OCI-LY7 (cell line): ENCODE measurements around the gene SNX7. TPM values are rescaled to one million over a fixed set of nuclear protein-coding genes. Genes with fewer than 3 reads are reported as not detected.

Experiments used
- BruUV-seq: library from RNA; stranded (reverse); fragments of 400-500 nt; replicated peaks from 2 replicates; lab custom pipeline; 2021; lab: Mats Ljungman, UMichigan
- CTCF ChIA-PET: fragments of 300-600 bp; sonication (Branson Sonifier 250); formaldehyde crosslinking; loops from one replicate; lab custom pipeline; 2022; ENCODE audit warnings: antibody characterized with exemption; ENCODE audit not compliant: unreplicated experiment; lab: Charles Lee
- POLR2A ChIA-PET: fragments of 300-600 bp; sonication (Branson Sonifier 250); formaldehyde crosslinking; loops from one replicate; lab custom pipeline; 2022; ENCODE audit warnings: antibody characterized with exemption; lab: Charles Lee
- DNase-seq: peaks from one replicate; pipeline ENCODE4 v3.0.0-alpha.2; 2015; ENCODE audit warnings: low spot score
- H2AFZ ChIP-seq: fragments of 200-600 bp; sonication (generic), shearing (Covaris generic); 2 replicates; pipeline ENCODE4 v1.6.1; 2014; ENCODE audit warnings: mild to moderate bottlenecking, antibody characterized with exemption, low read length, moderate library complexity
- H3K27ac ChIP-seq: fragments of 200-600 bp; sonication (generic); 2 replicates; pipeline ENCODE4 v1.5.1; 2014; ENCODE audit warnings: mixed run types, low read depth, mild to moderate bottlenecking, moderate library complexity, low read length, inconsistent platforms; ENCODE audit not compliant: poor library complexity, severe bottlenecking
- H3K36me3 ChIP-seq: fragments of 200-600 bp; sonication (generic); 2 replicates; pipeline ENCODE4 v1.6.1; 2014; ENCODE audit warnings: mild to moderate bottlenecking, antibody characterized with exemption, low read length, moderate library complexity, mixed read lengths; ENCODE audit not compliant: insufficient read depth
- H3K4me1 ChIP-seq: fragments of 200-600 bp; sonication (generic); 2 replicates; pipeline ENCODE4 v1.5.1; 2014; ENCODE audit warnings: mild to moderate bottlenecking, low read length; ENCODE audit not compliant: insufficient read depth, poor library complexity, severe bottlenecking
- H3K4me2 ChIP-seq: fragments of 200-600 bp; sonication (generic); 2 replicates; pipeline ENCODE4 v1.6.1; 2014; ENCODE audit warnings: mild to moderate bottlenecking, low read length
- H3K4me3 ChIP-seq: fragments of 200-600 bp; sonication (generic); 2 replicates; pipeline ENCODE4 v1.5.1; 2014; ENCODE audit warnings: mild to moderate bottlenecking, low read depth, low read length; ENCODE audit not compliant: poor library complexity, severe bottlenecking
- H3K79me2 ChIP-seq: fragments of 200-600 bp; sonication (generic); 2 replicates; pipeline ENCODE4 v1.6.1; 2016; ENCODE audit warnings: low read depth, mild to moderate bottlenecking, low read length, moderate library complexity, mixed read lengths; ENCODE audit not compliant: insufficient read depth
- H3K9me2 ChIP-seq: fragments of 200-600 bp; sonication (generic); 2 replicates; pipeline ENCODE4 v1.6.1; 2016; ENCODE audit warnings: mild to moderate bottlenecking, low read length, mixed read lengths; ENCODE audit not compliant: insufficient read depth
- H3K9me3 ChIP-seq: fragments of 200-600 bp; sonication (generic); 2 replicates; pipeline ENCODE4 v1.6.1; 2014; ENCODE audit warnings: mild to moderate bottlenecking, mixed run types, low read length, mixed read lengths
- H4K20me1 ChIP-seq: fragments of 200-600 bp; sonication (generic); 2 replicates; pipeline ENCODE4 v1.6.1; 2014; ENCODE audit warnings: mild to moderate bottlenecking, antibody characterized with exemption, low read length, moderate library complexity, mixed read lengths; ENCODE audit not compliant: insufficient read depth
- CTCF ChIP-seq: fragments of 200-600 bp; sonication (generic); conservative IDR thresholded peaks from 2 replicates; pipeline ENCODE4 v1.5.1; 2014; ENCODE audit warnings: mild to moderate bottlenecking, antibody characterized with exemption, low read length, moderate library complexity, mixed read lengths
- EZH2phosphoT487 ChIP-seq: fragments of 200-600 bp; sonication (generic); IDR thresholded peaks from 2 replicates; pipeline ENCODE4 v1.6.1; 2018; ENCODE audit warnings: low read depth, borderline replicate concordance, mild to moderate bottlenecking, mixed run types, antibody characterized with exemption, low read length, moderate library complexity, mixed read lengths
- intact Hi-C: fragments of 100-400 bp; cut with micrococcal nuclease; formaldehyde crosslinking; loops from one replicate; pipeline ENCODE4 v1.10.0; 2022; ENCODE audit not compliant: unreplicated experiment
- total RNA-seq, 2 experiments: library from RNA; depleted of rRNA in 1 of 2; stranded (reverse); fragments of >200 nt in 1 of 2; shearing (Covaris generic) in 1 of 2; gene quantifications; 2 replicates each; pipeline ENCODE4 v1.2.3, GENCODE V29; 2014 to 2022

SNX7 gene
- total RNA-seq, 2 experiments from 2014 or later: not detected

GRCh38 chr1:98764485-98764884 is 103.0 kb downstream of the SNX7 start:
- Histone ChIP-seq H2AFZ (no peak overlapping the region), H3K4me1 (no peaks in the 10 kb centered on the region), H3K9me3 (no peaks in the 10 kb centered on the region), H3K4me3 (no peak overlapping the region), H3K79me2 (no peaks in the 10 kb centered on the region), H3K27ac (no peak overlapping the region), H4K20me1 (no peaks in the 10 kb centered on the region), H3K9me2 (no peaks in the 10 kb centered on the region), H3K4me2 (no peak overlapping the region), H3K36me3 (no peaks in the 10 kb centered on the region)
- intact Hi-C loops: no loop called here
- no peak for DNase-seq
- no TSS peak for BruUV-seq
- TF ChIP-seq EZH2phosphoT487 (no peak), CTCF (no peak)
- POLR2A ChIA-PET: interaction anchor here (0.7 kb wide), 1 partner anchor 329 kb away, joined by 3 read pairs; no protein-coding TSS in a partner anchor
- CTCF ChIA-PET: no interaction called here

DNA sequence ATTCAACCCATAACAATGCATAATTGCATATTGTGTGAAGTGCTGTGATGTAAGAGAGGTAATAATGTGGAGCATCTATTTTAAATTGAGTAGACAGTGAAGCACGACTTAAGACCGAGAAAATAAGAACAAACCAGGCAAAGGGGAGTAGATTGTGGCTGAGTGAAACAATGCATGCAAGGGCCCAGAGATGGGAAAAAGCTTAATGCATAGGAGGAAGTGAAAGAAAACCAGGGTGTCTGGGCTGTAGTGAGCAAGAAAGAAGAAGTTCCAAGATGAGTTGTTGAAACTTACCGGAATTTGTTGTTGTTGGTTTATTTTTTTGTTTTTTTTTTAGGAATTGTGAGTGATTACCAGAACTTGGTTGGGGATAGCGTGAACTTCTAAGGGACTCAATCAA is 104.7 kb downstream of the SNX7 start:
- H3K36me3 ChIP-seq: no peaks in the 10 kb centered on the region
- H3K4me2 ChIP-seq: no peak overlapping the region
- no peak for DNase-seq
- TF ChIP-seq CTCF (no peak), EZH2phosphoT487 (no peak)
- H3K79me2 ChIP-seq: no peaks in the 10 kb centered on the region
- no TSS peak for BruUV-seq
- intact Hi-C loops: no loop called here
- ChIA-PET POLR2A (no interaction called here), CTCF (no interaction called here)
- H3K9me3 ChIP-seq: no peaks in the 10 kb centered on the region
- no peak overlapping the region for H3K4me3 ChIP-seq
- H3K9me2 ChIP-seq: no peaks in the 10 kb centered on the region
- H3K27ac ChIP-seq: no peak overlapping the region
- H3K4me1 ChIP-seq: no peaks in the 10 kb centered on the region
- no peaks in the 10 kb centered on the region for H4K20me1 ChIP-seq
- no peak overlapping the region for H2AFZ ChIP-seq

DNA sequence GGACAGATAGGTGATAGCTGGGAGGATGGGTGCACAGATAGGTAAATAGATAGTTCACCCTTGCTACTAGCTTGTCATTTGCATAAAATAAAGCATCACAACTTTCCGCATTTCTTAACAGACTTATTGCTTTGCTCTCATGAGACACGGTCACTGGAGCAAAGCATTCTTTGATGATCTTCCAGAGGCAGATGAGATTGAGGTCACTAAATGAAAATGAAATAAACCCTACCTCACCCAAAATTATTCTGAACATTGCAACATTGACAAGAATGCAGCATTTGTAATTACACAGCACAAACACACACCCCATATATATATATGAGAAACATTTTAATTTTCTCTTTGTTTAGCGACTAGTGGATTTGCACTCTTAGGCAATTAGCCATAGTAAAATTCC is 107.6 kb downstream of the SNX7 start:
- no peak overlapping the region for H3K27ac ChIP-seq
- no peak overlapping the region for H3K4me3 ChIP-seq
- no peak overlapping the region for H3K4me2 ChIP-seq
- no peaks in the 10 kb centered on the region for H3K9me2 ChIP-seq
- BruUV-seq: no TSS peak
- ChIA-PET POLR2A (interaction anchor here (0.7 kb wide), 1 partner anchor 38 kb away, joined by 3 read pairs; no protein-coding TSS in a partner anchor), CTCF (no interaction called here)
- H4K20me1 ChIP-seq: no peaks in the 10 kb centered on the region
- no peak overlapping the region for H2AFZ ChIP-seq
- intact Hi-C loops: no loop called here
- no peaks in the 10 kb centered on the region for H3K36me3 ChIP-seq
- no peaks in the 10 kb centered on the region for H3K9me3 ChIP-seq
- no peaks in the 10 kb centered on the region for H3K4me1 ChIP-seq
- TF ChIP-seq EZH2phosphoT487 (no peak), CTCF (no peak)
- no peak for DNase-seq
- H3K79me2 ChIP-seq: no peaks in the 10 kb centered on the region
